DMS153 treated with DMSO at 0.1 percent for 48 hours (cell line): ENCODE data around the gene B4GALT6.
A peak's percentile ranks its signal among the peaks of the same experiment; 100 is the strongest.
"Not testable (repeated sequence)": the region's sequence is repeated elsewhere in the genome, so short reads cannot be mapped to it uniquely, and the experiment has no call there.

Experiments used
- DNase-seq: peaks from one replicate; lab custom pipeline; 2025; ENCODE audit not compliant: unreplicated experiment; lab: John Stamatoyannopoulos, UW

Gene B4GALT6

GRCh38 chr18:31684279-31685096 lies at the start of gene B4GALT6:
Gene B4GALT6, minus strand, starts transcription at chr18:31684581. Its CDS starts 155 bp downstream, at chr18:31684426.
- DNase-seq, result peak; percentile 21

- DNase-seq, result no peak
Measured at GRCh38 chr18:31731628-31732027, 47.2 kb upstream of the B4GALT6 start.

- not testable (repeated sequence) for DNase-seq
Measured at GRCh38 chr18:31729196-31729595, 44.8 kb upstream of the B4GALT6 start.

GRCh38 chr18:31723990-31724711 lies 39.8 kb upstream of the B4GALT6 start:
- no peak for DNase-seq

GRCh38 chr18:31723639-31723989 lies 39.2 kb upstream of the B4GALT6 start:
- DNase-seq, result no peak

GRCh38 chr18:31722369-31722957 lies 38.1 kb upstream of the B4GALT6 start:
- peak; percentile 75 for DNase-seq

GRCh38 chr18:31721601-31722000 lies 37.2 kb upstream of the B4GALT6 start:
- no peak for DNase-seq

- DNase-seq, result no peak
Measured at GRCh38 chr18:31720867-31721266, 36.5 kb upstream of the B4GALT6 start.

- no peak for DNase-seq
Measured at GRCh38 chr18:31719363-31720006, 35.1 kb upstream of the B4GALT6 start.

- DNase-seq, result no peak
Measured at GRCh38 chr18:31718386-31718785, 34.0 kb upstream of the B4GALT6 start.

GRCh38 chr18:31716362-31716761 lies 32.0 kb upstream of the B4GALT6 start:
- DNase-seq, result no peak

- DNase-seq, result no peak
Measured at GRCh38 chr18:31711365-31712172, 27.2 kb upstream of the B4GALT6 start.

GRCh38 chr18:31710826-31711225 lies 26.4 kb upstream of the B4GALT6 start:
- DNase-seq, result no peak

GRCh38 chr18:31707815-31708214 lies 23.4 kb upstream of the B4GALT6 start:
- no peak for DNase-seq

- DNase-seq, result no peak
Measured at GRCh38 chr18:31702449-31702848, 18.1 kb upstream of the B4GALT6 start.

GRCh38 chr18:31701744-31702143 lies 17.4 kb upstream of the B4GALT6 start:
- DNase-seq, result no peak

- DNase-seq, result no peak
Measured at GRCh38 chr18:31700990-31701389, 16.6 kb upstream of the B4GALT6 start.

GRCh38 chr18:31697351-31698298 lies 13.2 kb upstream of the B4GALT6 start:
- DNase-seq, result no peak

- no peak for DNase-seq
Measured at GRCh38 chr18:31695989-31696388, 11.6 kb upstream of the B4GALT6 start.

- DNase-seq, result no peak
Measured at GRCh38 chr18:31694297-31694696, 9.9 kb upstream of the B4GALT6 start.
